CD4-positive, alpha-beta T cell treated with Interleukin-15 for 1 hour (primary cell): Measurements from ENCODE around the gene ZNF878.

Source experiments
- DNase-seq: peaks from one replicate; pipeline ENCODE4 v3.0.0-alpha.2; 2020

The ZNF878 gene

GRCh38 chr19:12034620-12035019 is 18.1 kb downstream of the ZNF878 start:
- DNase-seq: no peak

GRCh38 chr19:12034198-12034597 is 18.6 kb downstream of the ZNF878 start:
- no peak for DNase-seq

- no peak for DNase-seq
Observed at GRCh38 chr19:12015753-12016116, 37.0 kb downstream of the ZNF878 start.

GRCh38 chr19:12015015-12015752 is 37.6 kb downstream of the ZNF878 start:
- DNase-seq: no peak

- no peak for DNase-seq
Observed at GRCh38 chr19:12000152-12000981, 52.4 kb downstream of the ZNF878 start.

GRCh38 chr19:11995174-11995573 is 57.6 kb downstream of the ZNF878 start:
- DNase-seq: no peak
